ENCODE results near the gene CSTF2.
"Not testable (repeated sequence)": the region's sequence is repeated elsewhere in the genome, so short reads cannot be mapped to it uniquely, and the experiment has no call there.

The CSTF2 gene

GRCh38 chrX:100819837-100820666, at the start of gene CSTF2:
CSTF2 (plus strand) TSS chrX:100820391; CDS start chrX:100820417, 26 bp downstream.
- H3K4me1 ChIP-seq (ENCODE audit: control insufficient read depth, insufficient read depth, low read length), result no peaks in the 10 kb centered on the region
- H3K9ac ChIP-seq (ENCODE audit: low read length), result no peak within 1 kb of the TSS
- no peaks in the 10 kb centered on the region for H3K36me3 ChIP-seq (ENCODE audit: control insufficient read depth, insufficient read depth, low read length)
- H3K4me3 ChIP-seq (ENCODE audit: low read length), result peak within 1 kb of the TSS; percentile 74
- H3K27me3 ChIP-seq (ENCODE audit: control insufficient read depth, insufficient read depth, low read length), result peaks cover 4% of the 10 kb centered on the region
- H3K27ac ChIP-seq (ENCODE audit: low read depth, low read length), result peak within 1 kb of the TSS; percentile 25

- not testable (repeated sequence) for H3K36me3 ChIP-seq (ENCODE audit: control insufficient read depth, insufficient read depth, low read length); H3K9ac ChIP-seq (ENCODE audit: low read length); H3K27me3 ChIP-seq (ENCODE audit: control insufficient read depth, insufficient read depth, low read length); H3K27ac ChIP-seq (ENCODE audit: low read depth, low read length); H3K4me3 ChIP-seq (ENCODE audit: low read length); H3K4me1 ChIP-seq (ENCODE audit: control insufficient read depth, insufficient read depth, low read length)
These were observed 23.8 kb upstream of the CSTF2 start for GRCh38 chrX:100796371-100796770.

GRCh38 chrX:100797359-100797758, 22.8 kb upstream of the CSTF2 start:
- Histone ChIP-seq H3K36me3 (ENCODE audit: control insufficient read depth, insufficient read depth, low read length) (no peaks in the 10 kb centered on the region), H3K27me3 (ENCODE audit: control insufficient read depth, insufficient read depth, low read length) (no peaks in the 10 kb centered on the region), H3K27ac (ENCODE audit: low read depth, low read length) (no peak overlapping the region)

DNA sequence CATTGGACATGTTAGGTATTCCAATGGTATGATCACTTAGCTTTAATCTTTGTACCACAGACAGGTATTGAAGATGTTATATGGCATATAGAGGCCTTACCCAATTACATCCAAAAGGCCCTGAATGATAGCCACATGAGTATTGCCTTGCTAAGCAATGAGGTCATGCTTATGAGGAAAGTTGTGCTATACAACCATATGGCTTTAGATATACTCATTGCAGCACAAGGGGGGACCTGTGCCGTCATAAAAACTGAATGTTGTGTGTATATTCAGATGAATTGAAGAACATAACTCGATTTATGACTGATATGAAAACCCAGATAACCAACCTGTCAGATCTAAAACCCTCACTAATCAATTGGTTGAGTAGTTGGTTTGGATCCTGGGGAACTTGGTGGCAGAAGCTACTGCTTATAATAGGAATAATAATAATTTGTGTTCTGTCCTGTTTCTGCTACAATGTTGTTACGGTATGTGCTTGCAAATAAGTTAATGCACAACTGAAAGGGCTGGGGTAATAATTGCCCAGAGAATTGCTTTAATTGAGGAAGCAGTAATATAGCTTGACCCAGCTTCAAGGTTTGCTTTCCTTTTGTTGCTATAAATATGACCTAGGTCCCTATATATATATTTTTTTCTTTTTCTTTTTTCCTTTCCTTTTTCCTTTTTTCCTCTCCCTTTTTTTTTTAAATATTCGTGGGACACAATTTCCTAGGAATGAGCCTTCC, 21.5 kb upstream of the CSTF2 start:
- Histone ChIP-seq H3K9ac (ENCODE audit: low read length) (no peak overlapping the region), H3K4me1 (ENCODE audit: control insufficient read depth, insufficient read depth, low read length) (no peaks in the 10 kb centered on the region), H3K36me3 (ENCODE audit: control insufficient read depth, insufficient read depth, low read length) (no peaks in the 10 kb centered on the region), H3K27ac (ENCODE audit: low read depth, low read length) (no peak overlapping the region), H3K4me3 (ENCODE audit: low read length) (no peak overlapping the region), H3K27me3 (ENCODE audit: control insufficient read depth, insufficient read depth, low read length) (no peaks in the 10 kb centered on the region)

More at GRCh38 chrX:100797359-100797758, 22.8 kb upstream of the CSTF2 start:
- Histone ChIP-seq H3K9ac (ENCODE audit: low read length) (no peak overlapping the region), H3K4me3 (ENCODE audit: low read length) (no peak overlapping the region), H3K4me1 (ENCODE audit: control insufficient read depth, insufficient read depth, low read length) (no peaks in the 10 kb centered on the region)

- Histone ChIP-seq H3K36me3 (ENCODE audit: control insufficient read depth, insufficient read depth, low read length) (no peaks in the 10 kb centered on the region), H3K27me3 (ENCODE audit: control insufficient read depth, insufficient read depth, low read length) (no peaks in the 10 kb centered on the region), H3K4me1 (ENCODE audit: control insufficient read depth, insufficient read depth, low read length) (no peaks in the 10 kb centered on the region), H3K9ac (ENCODE audit: low read length) (no peak overlapping the region), H3K4me3 (ENCODE audit: low read length) (no peak overlapping the region), H3K27ac (ENCODE audit: low read depth, low read length) (no peak overlapping the region)
These were observed 17.3 kb upstream of the CSTF2 start for GRCh38 chrX:100802843-100803242.

- no peak overlapping the region for H3K27ac ChIP-seq (ENCODE audit: low read depth, low read length)
- no peak overlapping the region for H3K4me3 ChIP-seq (ENCODE audit: low read length)
- no peaks in the 10 kb centered on the region for H3K27me3 ChIP-seq (ENCODE audit: control insufficient read depth, insufficient read depth, low read length)
- no peaks in the 10 kb centered on the region for H3K36me3 ChIP-seq (ENCODE audit: control insufficient read depth, insufficient read depth, low read length)
- H3K4me1 ChIP-seq (ENCODE audit: control insufficient read depth, insufficient read depth, low read length), result no peaks in the 10 kb centered on the region
- H3K9ac ChIP-seq (ENCODE audit: low read length), result no peak overlapping the region
These were observed 15.4 kb upstream of the CSTF2 start for GRCh38 chrX:100804780-100805179.

- H3K9ac ChIP-seq (ENCODE audit: low read length); H3K4me1 ChIP-seq (ENCODE audit: control insufficient read depth, insufficient read depth, low read length); H3K36me3 ChIP-seq (ENCODE audit: control insufficient read depth, insufficient read depth, low read length); H3K4me3 ChIP-seq (ENCODE audit: low read length); H3K27ac ChIP-seq (ENCODE audit: low read depth, low read length); H3K27me3 ChIP-seq (ENCODE audit: control insufficient read depth, insufficient read depth, low read length): not testable (repeated sequence)
These were observed 11.9 kb upstream of the CSTF2 start for GRCh38 chrX:100808265-100808664.

DNA sequence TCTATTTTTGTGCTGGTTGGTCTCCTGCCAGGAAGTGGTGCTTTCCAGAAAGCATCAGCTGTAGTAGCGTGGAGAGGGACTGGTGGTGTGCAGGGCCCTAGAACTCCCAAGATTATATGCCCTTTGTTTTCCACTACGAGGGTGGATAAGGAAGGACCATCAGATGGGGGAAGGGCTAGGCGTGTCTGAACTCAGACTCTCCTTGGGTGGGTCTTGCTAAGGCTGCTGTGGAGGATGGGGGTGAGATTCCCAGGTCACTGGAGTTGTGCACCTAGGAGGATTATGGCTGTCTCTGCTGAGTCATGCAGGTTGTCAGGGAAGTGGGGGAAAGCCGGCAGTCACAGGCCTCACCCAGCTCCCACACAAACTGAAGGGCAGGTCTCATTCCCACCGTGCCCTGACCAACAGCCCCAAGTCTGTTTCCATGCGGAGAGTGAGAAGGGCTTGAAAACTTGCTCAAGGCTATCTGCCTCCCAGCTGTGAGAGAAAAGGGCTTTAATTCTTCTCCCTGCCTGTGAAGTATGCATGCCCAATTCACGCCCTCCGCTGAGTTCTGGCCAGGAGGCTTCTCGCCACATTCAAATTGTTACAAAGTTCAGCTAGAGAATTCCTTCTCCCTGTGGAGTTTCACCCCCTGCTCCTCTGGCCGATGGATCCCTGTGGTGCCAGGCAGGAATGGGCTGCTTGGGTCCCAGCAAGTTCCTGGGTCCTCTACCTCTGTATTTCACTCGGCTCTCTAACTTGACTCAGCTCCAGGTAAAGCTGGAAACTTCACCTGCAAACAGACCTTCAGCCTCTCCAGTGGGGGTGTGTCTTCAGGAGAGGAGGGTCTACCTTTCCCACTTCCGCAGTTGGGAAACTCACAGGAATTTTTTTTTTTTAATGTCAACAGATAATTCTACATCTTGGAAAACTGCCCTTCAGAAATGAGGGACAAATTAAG, 7.7 kb upstream of the CSTF2 start:
- Histone ChIP-seq H3K27ac (ENCODE audit: low read depth, low read length) (no peak overlapping the region), H3K9ac (ENCODE audit: low read length) (no peak overlapping the region), H3K4me3 (ENCODE audit: low read length) (no peak overlapping the region), H3K36me3 (ENCODE audit: control insufficient read depth, insufficient read depth, low read length) (no peaks in the 10 kb centered on the region), H3K4me1 (ENCODE audit: control insufficient read depth, insufficient read depth, low read length) (no peaks in the 10 kb centered on the region), H3K27me3 (ENCODE audit: control insufficient read depth, insufficient read depth, low read length) (peaks cover 4% of the 10 kb centered on the region)

- H3K27me3 ChIP-seq (ENCODE audit: control insufficient read depth, insufficient read depth, low read length), result peaks cover 4% of the 10 kb centered on the region
These were observed 2.9 kb upstream of the CSTF2 start for GRCh38 chrX:100817340-100817739.

DNA sequence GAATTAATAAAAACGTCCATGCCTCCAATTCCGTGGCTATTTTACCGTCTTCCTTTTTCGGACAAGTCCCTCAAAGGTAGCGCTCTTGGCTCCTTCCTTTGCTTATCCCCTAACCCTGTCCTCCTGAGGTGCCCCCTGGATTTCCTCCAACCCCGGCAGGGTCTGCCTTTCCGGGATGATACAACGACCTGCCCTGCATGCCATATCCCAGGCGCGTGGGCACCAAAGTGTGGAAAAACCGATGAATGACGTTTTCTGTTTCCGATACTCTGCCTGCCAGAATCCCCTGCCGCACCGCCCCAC, 706 bp upstream of the CSTF2 start:
- H3K36me3 ChIP-seq (ENCODE audit: control insufficient read depth, insufficient read depth, low read length), result no peaks in the 10 kb centered on the region
- no peak overlapping the region for H3K9ac ChIP-seq (ENCODE audit: low read length)
- H3K27ac ChIP-seq (ENCODE audit: low read depth, low read length), result peak overlapping the region; percentile 25

More at GRCh38 chrX:100817340-100817739, 2.9 kb upstream of the CSTF2 start:
- Histone ChIP-seq H3K27ac (ENCODE audit: low read depth, low read length) (no peak overlapping the region), H3K36me3 (ENCODE audit: control insufficient read depth, insufficient read depth, low read length) (no peaks in the 10 kb centered on the region), H3K9ac (ENCODE audit: low read length) (no peak overlapping the region), H3K4me1 (ENCODE audit: control insufficient read depth, insufficient read depth, low read length) (no peaks in the 10 kb centered on the region), H3K4me3 (ENCODE audit: low read length) (no peak overlapping the region)

GRCh38 chrX:100829730-100830129, 9.5 kb downstream of the CSTF2 start:
- H3K27me3 ChIP-seq (ENCODE audit: control insufficient read depth, insufficient read depth, low read length), result no peaks in the 10 kb centered on the region
- H3K9ac ChIP-seq (ENCODE audit: low read length), result no peak overlapping the region
- no peak overlapping the region for H3K4me3 ChIP-seq (ENCODE audit: low read length)
- H3K27ac ChIP-seq (ENCODE audit: low read depth, low read length), result no peak overlapping the region
- H3K4me1 ChIP-seq (ENCODE audit: control insufficient read depth, insufficient read depth, low read length), result no peaks in the 10 kb centered on the region
- peaks cover 4% of the 10 kb centered on the region for H3K36me3 ChIP-seq (ENCODE audit: control insufficient read depth, insufficient read depth, low read length)

More for the DNA sequence above, 706 bp upstream of the CSTF2 start:
- Histone ChIP-seq H3K27me3 (ENCODE audit: control insufficient read depth, insufficient read depth, low read length) (peaks cover 4% of the 10 kb centered on the region), H3K4me3 (ENCODE audit: low read length) (peak overlapping the region; percentile 74), H3K4me1 (ENCODE audit: control insufficient read depth, insufficient read depth, low read length) (no peaks in the 10 kb centered on the region)

DNA sequence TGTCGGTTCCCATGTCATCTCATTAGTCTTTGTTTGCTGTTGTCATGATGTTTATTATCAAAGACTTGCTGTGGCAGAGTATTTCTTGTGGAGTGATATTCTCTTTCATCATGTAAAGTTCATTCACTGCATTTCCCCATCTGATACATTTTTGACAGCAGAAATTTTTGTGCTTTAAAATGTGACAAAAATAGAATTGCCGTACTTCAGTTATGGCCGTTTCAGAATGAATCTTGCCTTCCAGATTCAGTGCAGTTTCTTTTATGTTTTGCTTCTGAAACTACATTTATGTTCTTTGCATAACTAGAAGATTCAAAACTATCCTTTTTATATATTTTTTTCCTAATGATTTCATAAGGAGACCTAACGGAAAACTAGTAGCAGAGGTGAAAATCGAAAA, 10.0 kb downstream of the CSTF2 start:
- Histone ChIP-seq H3K36me3 (ENCODE audit: control insufficient read depth, insufficient read depth, low read length) (peaks cover 4% of the 10 kb centered on the region), H3K9ac (ENCODE audit: low read length) (no peak overlapping the region), H3K4me1 (ENCODE audit: control insufficient read depth, insufficient read depth, low read length) (no peaks in the 10 kb centered on the region), H3K27me3 (ENCODE audit: control insufficient read depth, insufficient read depth, low read length) (no peaks in the 10 kb centered on the region), H3K4me3 (ENCODE audit: low read length) (no peak overlapping the region), H3K27ac (ENCODE audit: low read depth, low read length) (no peak overlapping the region)
